ENCODE measurements around the gene MRAS. TPM values are rescaled to one million over a fixed set of nuclear protein-coding genes. Genes with fewer than 3 reads are reported as not detected.

Gene MRAS
- total and polyA plus RNA-seq, 2 of the 8 experiments (the other 6 are each of a cell fraction or from before 2014, with no cell fraction given) = 10.6 to 16.2 TPM

DNA sequence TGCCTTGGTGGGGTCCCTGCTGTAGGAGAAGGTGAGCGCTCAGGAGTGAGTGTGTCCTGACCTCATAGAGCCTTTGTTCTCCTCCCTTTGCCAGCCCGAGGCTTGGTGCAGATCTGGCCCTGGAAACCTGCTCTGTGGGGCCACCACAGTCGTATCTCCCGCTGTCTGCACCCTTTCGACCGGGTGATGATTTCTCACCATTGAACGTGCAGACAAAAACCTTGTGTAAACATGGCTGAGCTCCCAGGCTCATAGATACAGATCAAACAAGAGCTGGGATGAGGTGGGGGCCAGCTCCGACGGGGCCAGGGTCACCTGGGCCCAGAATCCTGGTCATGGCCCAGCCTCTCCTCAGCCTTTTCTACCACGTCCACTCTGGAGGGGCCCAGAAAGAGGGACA is 51.4 kb downstream of the MRAS start (continued):
- no peak for TF ChIP-seq MAFK (IDR thresholded peaks at IDR 0.05; ENCODE audit: low read depth, low read length)
